Activated CD4-positive, alpha-beta T cell treated with anti-CD3 and anti-CD28 coated beads, Interleukin-2, amount 50 U/mL, for 48 hours (primary cell): ENCODE measurements around the gene MATN1.

Experiments used
- DNase-seq, 2 experiments: peaks; one replicate each; pipeline ENCODE4 v3.0.0-alpha.2; 2020

MATN1 gene

GRCh38 chr1:30678209-30678608, 45.2 kb downstream of the MATN1 start:
- DNase-seq: no peak

DNA sequence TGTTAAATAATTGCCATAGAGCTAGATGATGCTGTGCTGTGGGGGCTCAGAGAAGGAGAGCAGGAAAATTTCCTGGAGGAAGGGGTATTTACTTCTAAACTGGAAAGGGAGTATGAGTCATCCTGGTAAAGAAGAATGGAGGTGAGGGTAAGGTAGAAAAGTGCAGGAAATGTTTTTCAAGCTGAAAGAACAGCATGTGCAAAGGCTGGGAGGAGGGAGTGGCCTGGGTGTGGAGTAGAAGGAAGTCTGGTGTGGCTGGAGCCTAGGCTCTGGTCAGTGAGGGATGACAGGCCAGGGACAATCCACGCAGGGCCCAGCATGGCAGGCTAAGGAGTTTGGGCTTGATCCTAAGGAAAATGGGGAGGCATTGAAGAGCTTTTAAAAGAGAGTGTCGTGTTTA, 45.9 kb downstream of the MATN1 start:
- no peak for DNase-seq

DNA sequence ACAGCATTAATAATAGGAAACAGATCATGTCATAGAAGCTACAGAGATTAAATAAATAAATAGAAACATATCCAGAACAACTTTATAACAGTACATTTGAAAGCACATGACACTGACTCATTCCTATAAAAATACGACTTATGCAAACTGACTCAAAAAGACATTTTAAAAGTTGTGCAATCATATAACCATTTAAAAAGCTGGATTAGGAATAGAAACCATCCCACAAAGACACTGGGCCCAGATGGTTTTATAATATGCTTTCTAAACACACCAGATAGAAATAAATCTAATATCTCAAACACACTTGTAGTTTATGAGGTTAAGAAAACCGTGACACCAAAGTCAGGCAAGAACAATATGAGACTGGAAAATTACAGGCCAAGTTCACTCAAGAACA, 47.6 kb downstream of the MATN1 start:
- no peak for DNase-seq

- no peak for DNase-seq
Measured at GRCh38 chr1:30675289-30675688, 48.1 kb downstream of the MATN1 start.

DNA sequence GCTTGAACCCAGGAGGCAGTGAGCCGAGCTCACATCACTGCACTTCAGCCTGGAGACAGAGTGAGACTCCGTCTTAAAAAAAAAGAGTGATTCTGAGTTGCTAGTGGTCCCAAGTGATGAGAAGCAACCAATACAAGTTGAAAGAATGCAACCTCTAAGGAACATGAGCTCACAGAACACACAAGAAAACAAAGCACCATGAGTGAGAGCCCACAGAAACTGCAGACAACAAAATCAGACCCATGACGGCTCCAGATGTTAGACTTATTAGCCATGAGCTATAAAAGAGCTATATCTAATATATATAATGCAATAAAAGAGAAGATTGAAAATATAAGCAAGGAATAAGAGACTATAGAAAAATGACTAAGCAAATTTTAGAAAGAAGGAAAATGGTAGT, 50.0 kb downstream of the MATN1 start:
- DNase-seq: no peak

DNA sequence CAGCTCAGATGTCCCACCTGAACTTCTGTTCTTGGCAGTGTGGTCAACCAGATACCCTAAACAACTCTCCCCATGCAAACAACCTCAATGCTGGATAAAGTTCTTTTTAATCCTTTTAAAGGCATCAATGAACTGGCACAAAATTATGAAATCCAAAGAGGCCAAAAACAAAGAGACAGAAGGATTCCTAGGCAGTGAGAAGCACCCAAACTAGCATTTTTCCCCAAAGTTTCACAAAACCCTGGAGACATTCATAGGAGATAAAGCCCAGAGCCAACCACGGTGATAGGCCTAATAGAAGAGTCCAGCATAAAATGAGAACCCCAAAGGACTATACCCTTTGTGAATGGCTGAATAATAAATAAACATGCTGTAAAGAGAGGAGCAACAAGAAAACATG, 50.7 kb downstream of the MATN1 start:
- no peak for DNase-seq

GRCh38 chr1:30670240-30671060, 52.9 kb downstream of the MATN1 start:
- DNase-seq: no peak

DNA sequence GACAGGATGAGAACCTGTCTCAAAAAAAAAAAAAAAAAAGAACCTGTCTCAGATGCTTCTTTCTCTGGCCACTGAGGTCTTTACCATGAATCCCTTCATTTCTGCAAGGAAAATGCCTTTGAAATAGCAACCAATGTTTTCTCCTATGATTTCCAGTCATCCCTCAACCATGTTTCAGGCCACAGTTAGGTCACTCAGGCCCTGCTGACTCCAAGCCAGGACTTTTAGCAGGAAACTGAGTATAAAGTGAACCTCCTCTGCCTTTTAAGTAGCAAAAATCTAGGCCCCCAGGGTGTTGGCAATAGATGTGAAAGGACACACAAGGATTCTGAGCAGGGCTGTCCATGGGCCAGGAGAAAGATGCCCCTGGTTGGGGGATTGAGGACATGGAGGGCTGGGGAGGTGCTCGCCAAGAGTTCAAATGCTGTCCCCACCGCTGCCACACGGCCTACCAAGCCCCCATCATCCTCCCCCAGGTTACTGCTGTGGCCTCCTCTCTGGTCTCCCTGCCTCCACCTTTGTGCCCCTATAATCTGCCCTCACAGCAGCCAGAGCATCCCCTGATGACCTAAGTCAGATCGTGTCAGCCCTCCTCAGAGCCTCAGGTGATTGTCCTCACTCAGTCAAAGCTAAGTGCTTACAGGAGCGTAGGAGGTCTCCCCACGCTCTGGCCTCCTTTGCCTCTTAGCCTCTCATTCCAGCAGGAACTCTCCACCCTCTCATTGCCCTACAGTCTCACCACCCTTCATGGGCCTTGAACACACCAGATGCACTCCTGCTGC, 54.6 kb downstream of the MATN1 start:
- DNase-seq: no peak

DNA sequence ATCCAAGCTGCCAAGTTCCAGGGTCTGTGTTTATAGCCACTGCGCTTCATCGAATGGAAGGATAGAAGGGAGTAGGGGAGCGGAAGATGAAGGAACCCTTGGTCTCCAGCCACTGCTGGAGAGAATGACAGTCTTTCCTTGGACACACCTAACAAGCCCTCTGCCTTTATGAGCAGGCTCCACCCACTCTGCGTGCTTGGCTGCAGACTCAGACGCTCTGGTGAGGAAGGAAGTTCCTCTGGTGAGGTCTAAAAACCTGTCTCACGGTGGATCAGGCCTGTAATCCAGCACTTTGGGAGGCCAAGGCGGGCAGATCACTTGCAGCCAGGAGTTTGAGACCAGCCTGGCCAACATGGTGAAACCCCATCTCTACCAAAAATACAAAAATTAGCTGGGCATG, 55.4 kb downstream of the MATN1 start:
- DNase-seq: no peak

GRCh38 chr1:30666756-30667273, 56.6 kb downstream of the MATN1 start:
- no peak for DNase-seq

DNA sequence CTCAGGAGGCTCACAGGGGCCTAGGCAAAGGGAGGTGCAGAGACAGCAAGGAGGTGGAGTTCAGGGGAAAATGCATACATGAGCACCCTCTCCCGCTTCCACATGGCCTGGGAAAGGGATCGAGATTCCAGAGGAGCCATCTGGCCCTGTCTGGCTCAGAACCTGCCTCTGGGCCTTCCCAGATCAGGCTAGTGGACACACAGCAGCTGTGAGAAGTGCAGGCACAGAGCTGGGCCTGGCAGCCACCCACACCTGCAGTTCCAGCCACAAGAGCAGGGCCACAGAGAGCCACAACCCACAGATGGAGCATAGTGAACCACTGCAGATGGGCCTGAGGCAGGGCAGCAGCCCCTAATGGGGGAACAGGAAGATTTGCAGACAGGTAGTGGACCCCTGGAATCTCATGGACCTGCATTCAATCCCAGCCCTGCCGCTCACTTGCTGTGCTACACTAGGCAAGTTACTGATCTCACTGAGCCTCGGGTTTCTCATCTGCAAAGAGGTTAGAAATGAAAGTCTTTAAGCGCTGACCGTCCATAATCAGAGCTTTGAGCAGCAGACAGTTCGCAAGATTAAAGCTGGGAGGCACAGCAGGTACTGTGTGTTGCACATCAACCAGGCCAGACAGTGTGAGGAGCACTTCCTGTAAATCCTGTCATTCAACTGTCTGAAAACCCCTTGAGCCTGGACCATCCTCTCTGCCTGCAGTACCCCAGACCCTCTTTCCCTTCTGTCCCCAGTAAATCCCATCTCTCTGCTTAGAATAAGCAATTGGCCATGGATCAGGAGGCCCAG, 58.0 kb downstream of the MATN1 start:
- no peak for DNase-seq

DNA sequence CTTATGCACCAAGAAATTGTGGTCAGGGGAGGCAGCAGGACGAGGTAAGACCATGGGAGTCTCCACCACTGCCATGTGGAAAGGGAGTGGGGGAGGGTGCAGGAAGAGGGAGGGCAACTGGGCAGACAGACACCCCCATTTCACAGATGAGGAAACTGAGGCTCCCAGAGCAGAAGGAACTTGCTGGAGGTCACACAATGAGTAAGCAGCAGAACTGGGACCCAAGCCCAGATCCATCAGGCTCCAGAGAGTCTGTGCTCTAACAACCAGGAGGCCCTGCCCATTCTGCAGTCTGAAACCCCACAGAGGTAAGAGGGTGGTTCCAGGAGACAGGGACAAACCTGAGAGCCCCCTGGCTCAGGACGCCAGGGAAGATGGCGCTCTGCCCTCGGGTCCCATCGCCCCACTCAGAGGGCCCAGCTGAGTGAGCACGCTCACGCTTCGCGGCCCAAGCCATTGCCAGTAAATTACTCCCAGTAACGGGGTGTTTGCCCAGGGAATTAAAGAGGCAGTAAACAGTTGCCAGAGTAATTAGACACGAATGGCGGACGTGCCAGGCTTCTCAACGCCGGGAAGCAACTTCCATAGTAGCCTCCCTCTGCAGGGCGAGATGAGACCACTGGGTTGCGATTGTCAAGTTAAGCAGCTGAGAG, 59.2 kb downstream of the MATN1 start:
- no peak for DNase-seq

DNA sequence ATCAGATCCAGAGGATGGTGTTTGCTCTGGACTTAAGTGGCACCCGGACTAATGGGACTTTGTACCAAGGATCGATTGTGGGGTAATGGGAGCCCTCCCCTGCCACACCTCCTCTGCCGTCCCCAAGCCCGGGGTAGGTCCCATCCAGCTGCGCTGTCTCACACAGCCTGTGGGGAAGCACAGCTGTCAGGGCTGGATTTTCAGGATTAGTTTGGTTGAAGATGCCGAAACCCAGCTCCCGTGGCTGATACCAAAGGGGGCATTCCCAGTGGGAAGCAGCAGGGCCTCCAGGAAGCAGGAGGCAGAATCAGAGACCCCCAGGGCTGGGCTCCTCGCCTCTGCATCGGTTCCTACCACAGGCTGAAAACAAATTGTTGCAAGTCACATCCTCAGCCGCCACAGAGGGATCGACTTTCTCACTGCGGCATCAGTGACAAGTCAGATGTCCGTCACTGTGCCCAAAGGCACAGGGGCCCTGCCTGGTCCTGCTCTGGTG, 59.7 kb downstream of the MATN1 start:
- DNase-seq: no peak

- DNase-seq: no peak
Measured at GRCh38 chr1:30662291-30662840, 61.0 kb downstream of the MATN1 start.

DNA sequence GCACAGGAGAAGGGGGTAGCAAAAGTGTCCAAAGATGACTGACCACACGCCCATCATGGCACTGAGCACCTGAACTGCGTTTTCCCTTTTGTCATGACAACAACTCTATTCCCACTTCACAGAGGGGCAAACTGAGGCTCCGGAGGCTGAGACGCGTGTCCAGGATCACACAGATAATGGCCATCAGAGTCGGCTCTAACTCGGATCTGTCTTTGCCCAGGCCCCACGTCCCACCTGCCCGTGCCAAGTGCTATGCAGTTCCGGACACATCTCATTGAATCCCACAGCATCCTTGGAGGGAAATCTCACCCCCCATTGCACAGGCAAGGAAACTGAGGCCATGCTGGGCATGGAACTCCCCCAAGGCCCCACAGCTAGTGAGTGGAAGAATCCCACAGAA, 62.1 kb downstream of the MATN1 start:
- no peak for DNase-seq
